GM19463 (cell line): ENCODE results near the gene SLC39A11.
"Not testable (repeated sequence)": the region's sequence is repeated elsewhere in the genome, so short reads cannot be mapped to it uniquely, and the experiment has no call there.

ENCODE experiments used
- ATAC-seq: cut with Tn5 transposase; IDR thresholded peaks from one replicate; pipeline ENCODE4 v1.9.1; 2021; ENCODE audit warnings: mild to moderate bottlenecking, moderate library complexity; ENCODE audit not compliant: unreplicated experiment

The SLC39A11 gene

GRCh38 chr17:73013816-73014663, 78.4 kb downstream of the SLC39A11 start:
- ATAC-seq: no peak

- ATAC-seq: peak; percentile 79
These were observed 79.2 kb downstream of the SLC39A11 start for GRCh38 chr17:73013301-73013700.

- no peak for ATAC-seq
These were observed 81.4 kb downstream of the SLC39A11 start for GRCh38 chr17:73011016-73011486.

GRCh38 chr17:73010414-73010813, 82.1 kb downstream of the SLC39A11 start:
- no peak for ATAC-seq

GRCh38 chr17:73007407-73007806, 85.1 kb downstream of the SLC39A11 start:
- ATAC-seq: no peak

GRCh38 chr17:73005360-73005759, 87.1 kb downstream of the SLC39A11 start:
- ATAC-seq: no peak

- no peak for ATAC-seq
These were observed 89.0 kb downstream of the SLC39A11 start for GRCh38 chr17:73003487-73003886.

- ATAC-seq: no peak
These were observed 91.7 kb downstream of the SLC39A11 start for GRCh38 chr17:73000832-73001231.

GRCh38 chr17:72999474-72999873, 93.0 kb downstream of the SLC39A11 start:
- not testable (repeated sequence) for ATAC-seq

GRCh38 chr17:72998343-72998742, 94.1 kb downstream of the SLC39A11 start:
- no peak for ATAC-seq

- ATAC-seq: no peak
These were observed 94.9 kb downstream of the SLC39A11 start for GRCh38 chr17:72997559-72997958.

- no peak for ATAC-seq
These were observed 95.7 kb downstream of the SLC39A11 start for GRCh38 chr17:72996791-72997190.

GRCh38 chr17:72995008-72995656, 97.4 kb downstream of the SLC39A11 start:
- ATAC-seq: no peak

- ATAC-seq: not testable (repeated sequence)
These were observed 99.6 kb downstream of the SLC39A11 start for GRCh38 chr17:72992783-72993467.

GRCh38 chr17:72991651-72992050, 100.8 kb downstream of the SLC39A11 start:
- ATAC-seq: no peak

- no peak for ATAC-seq
These were observed 103.3 kb downstream of the SLC39A11 start for GRCh38 chr17:72989074-72989610.

GRCh38 chr17:72988451-72988850, 104.0 kb downstream of the SLC39A11 start:
- no peak for ATAC-seq

GRCh38 chr17:72987166-72987565, 105.3 kb downstream of the SLC39A11 start:
- no peak for ATAC-seq

- ATAC-seq: no peak
These were observed 106.4 kb downstream of the SLC39A11 start for GRCh38 chr17:72985882-72986720.

- no peak for ATAC-seq
These were observed 107.6 kb downstream of the SLC39A11 start for GRCh38 chr17:72984926-72985325.
